Fibroblast of skin of scalp (primary cell): ENCODE results near the gene DMRT1.

ENCODE experiments used
- DNase-seq: peaks from one replicate; pipeline ENCODE4 v3.0.0-alpha.2; 2013

Gene DMRT1

DNA sequence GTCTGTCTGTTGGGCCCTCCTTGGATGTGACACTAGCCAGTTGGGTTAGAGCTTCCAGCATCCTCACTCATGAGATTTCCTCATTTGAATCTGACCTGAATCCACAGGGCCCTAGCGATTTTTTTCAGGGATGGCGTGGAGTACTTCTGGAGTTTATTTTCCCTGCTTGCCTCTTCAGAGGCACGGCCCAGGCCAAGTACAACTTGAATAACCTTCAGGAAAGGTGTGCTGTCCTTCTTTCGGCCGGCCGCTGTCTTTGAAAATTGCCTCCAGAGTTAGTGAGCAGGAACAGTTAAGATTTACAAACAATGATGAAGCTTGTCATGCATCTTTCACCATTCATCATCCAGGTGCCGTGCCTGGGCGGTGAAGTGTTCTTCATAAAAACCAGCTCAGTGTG is 85.5 kb downstream of the DMRT1 start:
- DNase-seq = no peak

DNA sequence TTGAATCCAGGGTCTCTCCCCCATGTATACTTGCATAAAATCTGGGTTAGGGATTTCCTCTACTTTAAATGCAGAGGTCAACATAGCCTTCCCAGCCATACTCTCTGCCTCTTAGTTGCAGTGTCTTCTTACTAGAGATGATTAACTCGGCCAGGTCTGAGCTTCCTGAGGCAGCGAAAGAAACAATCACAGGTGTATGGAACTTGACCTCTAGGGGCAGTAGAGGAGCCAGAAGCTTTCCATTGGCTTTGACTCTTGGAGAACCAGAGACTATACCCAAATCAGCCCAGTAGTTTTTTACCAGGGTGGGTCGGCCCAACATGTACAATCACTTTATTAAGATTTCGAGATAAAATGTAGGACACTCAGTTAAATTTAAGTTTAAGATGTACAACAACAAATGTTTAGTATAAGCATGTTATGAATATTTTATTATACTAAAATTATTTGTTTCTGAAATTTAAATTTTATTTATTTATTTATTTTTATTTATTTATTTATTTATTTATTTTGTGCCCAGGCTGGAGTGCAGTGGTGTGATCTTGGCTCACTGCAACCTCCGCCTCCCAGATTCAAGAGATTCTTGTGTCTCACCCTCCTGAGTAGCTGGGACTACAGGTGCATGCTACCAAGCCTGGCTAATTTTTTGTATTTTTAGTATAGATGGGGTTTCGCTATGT is 87.0 kb downstream of the DMRT1 start:
- DNase-seq = peak; percentile 4

- DNase-seq = no peak
Observed at GRCh38 chr9:929719-930118, 88.2 kb downstream of the DMRT1 start.

- no peak for DNase-seq
Observed at GRCh38 chr9:933356-933755, 91.9 kb downstream of the DMRT1 start.

DNA sequence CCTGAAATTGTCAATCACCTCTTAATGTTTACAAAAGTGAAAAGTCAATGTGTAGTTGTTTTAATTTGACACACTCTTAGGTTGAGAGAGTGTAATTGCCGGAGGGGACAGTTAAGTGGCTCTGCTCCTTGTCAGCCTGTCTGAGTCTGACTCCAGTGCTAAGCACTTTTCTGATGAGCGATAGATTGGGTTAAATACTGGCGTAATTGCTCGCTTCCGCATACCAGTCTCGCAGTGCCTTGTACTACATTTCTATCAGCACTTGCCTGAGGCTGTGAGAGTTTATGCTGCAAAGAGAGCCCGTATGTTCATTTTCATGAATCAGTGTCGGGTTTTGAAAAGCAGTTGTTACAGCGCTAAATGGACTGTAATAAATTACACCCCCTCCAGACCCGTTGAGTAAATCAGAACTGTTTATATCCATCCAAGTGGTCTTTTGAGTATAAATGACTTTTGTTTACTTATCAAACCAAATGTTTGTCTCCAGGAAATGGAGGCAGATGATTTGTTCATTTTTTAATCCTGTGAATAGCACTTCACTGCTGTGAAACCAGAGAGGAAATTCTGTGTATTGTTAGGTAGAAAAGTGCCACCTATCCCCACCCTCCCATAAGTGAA is 94.0 kb downstream of the DMRT1 start:
- no peak for DNase-seq

DNA sequence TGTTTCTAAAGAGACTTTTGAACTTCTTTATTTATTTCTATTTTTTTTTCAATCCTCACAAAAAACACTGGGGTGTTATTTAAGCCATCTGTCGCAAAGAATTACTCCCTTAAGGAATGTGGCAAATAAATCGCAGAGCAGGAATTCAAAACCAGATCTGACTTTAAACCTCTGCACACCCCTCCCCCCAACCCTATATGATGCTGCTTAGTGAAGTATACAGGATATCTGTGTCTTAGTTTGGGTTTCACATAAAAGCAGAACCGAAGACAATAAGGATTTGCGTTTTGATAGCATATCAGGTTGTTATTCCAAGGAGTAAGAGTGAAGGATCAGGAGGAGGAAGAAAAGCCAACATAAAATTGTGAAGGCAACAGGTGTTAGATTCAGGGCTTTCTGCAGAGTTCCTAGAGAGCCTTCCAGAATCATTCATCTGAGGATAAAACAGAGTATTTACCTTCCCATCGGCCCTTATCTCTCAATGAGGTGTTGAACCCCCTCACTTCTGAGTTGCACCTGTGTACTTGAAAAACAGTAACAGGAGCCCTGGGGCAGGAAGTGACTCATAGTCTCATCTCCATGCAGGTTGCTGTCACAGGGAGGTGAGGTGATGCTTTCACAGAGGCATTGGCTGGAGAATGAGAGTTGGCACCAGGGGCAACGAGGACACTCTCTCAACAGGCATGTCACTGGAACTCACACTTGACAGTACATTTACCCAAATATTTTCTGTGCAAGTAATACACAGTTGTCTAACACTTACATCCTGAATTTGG is 101.5 kb downstream of the DMRT1 start:
- no peak for DNase-seq

GRCh38 chr9:947985-948384 is 106.5 kb downstream of the DMRT1 start:
- DNase-seq = no peak

DNA sequence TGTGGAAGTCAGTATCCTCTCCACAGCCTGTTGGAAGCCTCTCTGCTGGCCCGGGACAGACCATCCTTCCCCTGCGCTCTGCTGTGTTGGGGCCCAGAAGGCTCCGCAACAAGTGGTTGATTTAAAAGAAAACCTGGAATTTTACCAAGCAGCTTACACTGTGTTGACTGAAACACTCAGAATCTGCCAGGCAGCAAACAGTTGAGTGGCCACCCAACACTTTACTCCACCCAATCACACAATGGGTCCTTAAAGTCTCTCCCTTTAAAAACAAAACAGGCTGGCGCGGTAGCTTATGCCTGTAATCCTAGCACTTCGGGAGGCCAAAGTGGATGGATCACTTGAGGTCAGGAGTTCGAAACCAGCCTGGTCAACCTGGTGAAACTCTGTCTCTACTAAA is 107.0 kb downstream of the DMRT1 start:
- DNase-seq = no peak

DNA sequence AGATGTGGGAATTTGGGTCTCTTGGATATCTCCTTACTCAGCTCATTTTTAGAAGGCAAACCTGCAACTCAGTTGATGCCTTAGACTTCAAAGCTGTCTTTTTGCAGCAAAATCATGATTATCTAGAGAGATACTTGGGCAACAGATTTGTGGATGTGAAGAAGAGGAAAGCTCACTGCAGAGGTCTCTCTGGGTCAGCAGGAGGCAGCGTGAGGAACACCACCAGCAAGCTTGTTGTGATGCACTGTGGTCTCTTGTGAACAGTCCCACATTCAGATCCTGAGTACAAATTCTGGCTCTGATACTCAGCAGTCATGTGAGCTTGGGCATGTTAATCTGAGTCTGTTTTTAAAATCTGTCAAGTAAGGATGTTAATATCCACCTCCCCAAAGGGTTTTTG is 108.6 kb downstream of the DMRT1 start:
- no peak for DNase-seq

DNA sequence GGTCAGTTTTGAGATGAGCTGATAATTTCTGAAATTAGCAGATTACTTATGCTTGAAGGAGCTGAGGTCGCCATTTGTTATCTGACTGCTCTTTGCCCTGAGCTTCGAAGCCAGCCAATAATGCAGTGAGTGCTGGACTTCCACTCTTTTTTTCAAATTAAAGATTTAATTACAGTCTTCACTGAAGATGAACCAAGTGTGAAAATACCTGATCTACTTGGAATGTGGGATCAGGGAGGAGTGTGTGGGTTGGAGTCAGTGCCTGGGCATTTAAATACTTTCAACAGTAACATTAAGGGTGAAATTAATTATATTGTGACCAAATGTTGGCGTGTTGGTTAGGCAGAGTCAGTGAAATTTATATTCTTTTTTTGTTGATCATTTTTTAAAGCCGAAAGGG is 111.0 kb downstream of the DMRT1 start:
- no peak for DNase-seq

- DNase-seq = no peak
Observed at GRCh38 chr9:959105-959504, 117.6 kb downstream of the DMRT1 start.

- no peak for DNase-seq
Observed at GRCh38 chr9:959914-960313, 118.4 kb downstream of the DMRT1 start.

DNA sequence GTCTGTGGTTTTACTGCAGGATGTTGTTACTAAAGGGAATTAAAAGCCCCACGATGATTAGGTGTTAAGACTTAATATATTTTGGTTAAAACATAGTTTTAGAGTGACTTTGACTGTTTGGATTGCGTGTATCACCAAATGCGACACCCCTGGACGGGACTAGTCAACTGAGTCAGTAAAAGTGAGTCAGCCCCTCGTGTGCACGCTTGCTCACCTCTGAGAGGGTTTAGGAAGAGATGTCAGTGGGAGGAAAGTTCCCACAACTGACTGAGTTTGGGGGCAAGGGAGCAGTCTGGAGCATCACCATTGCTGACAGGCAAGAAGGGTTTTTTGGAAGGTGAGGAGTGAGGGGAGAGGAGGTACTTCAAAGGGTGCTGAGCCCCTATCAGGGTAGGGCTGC is 120.5 kb downstream of the DMRT1 start:
- no peak for DNase-seq

GRCh38 chr9:965497-965896 is 124.0 kb downstream of the DMRT1 start:
- DNase-seq = no peak

- no peak for DNase-seq
Observed at GRCh38 chr9:966870-967269, 125.4 kb downstream of the DMRT1 start.

DNA sequence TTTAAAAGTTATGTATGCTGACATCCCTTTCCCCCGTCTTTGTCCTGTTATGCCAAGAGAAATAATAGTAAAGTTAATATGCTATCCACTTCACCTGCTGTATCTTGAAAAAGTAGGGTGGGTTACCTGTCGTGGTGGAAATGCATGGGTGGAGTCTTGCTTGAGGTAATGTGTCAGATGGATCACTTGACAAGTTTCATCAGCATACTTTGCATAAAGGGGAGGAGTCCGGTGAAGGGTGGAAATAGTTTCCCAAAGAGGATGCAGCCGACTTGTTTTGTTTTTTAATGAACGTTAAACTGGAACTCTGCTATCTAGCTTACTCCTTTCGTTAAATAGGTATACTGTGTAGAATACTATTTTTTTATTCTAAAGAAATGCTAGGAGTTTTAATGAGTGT is 125.9 kb downstream of the DMRT1 start:
- DNase-seq = no peak

- no peak for DNase-seq
Observed at GRCh38 chr9:967903-968641, 126.6 kb downstream of the DMRT1 start.

- no peak for DNase-seq
Observed at GRCh38 chr9:969310-970150, 128.0 kb downstream of the DMRT1 start.

DNA sequence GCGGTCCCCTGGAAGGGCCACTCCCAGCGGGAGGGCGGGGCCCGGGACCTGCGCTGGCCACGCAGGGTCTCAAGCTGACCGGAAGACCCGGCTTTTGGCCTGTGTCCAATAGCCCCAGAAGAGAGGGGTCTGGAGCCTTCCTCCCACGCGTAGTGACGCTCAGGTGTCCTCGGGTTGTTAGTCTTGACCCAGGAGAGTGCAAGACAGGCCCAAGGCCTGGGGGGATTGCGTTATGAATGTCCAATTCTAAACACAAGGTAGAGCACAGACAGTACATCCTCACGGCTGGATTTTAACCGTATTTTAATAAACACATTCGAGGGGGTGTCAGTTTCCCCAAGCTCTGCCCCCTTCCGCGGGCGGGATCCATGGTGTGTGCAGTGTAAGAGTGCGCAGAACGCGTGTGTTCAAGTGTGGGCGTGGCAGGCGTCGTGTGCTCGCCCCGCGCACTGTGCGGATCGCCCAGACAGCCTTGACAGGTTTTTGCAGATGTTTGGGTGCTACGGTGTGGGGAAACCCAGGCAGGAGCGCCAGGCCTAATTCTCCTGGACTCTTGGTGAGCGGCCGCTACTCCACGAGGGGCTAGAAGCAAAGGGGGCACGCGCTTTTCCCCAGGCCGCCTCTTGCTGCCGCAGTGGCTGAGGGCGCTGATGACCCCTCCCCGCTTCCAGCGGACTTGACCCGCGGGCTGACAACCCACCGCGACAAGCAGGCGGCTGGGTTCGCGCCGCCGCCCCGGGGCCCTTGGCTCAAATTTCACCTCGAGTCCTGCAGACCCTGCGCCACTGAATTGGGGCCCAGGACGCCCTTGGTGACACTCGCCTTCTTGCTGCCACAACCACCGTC is 128.9 kb downstream of the DMRT1 start:
- no peak for DNase-seq

GRCh38 chr9:971901-972500 is 130.5 kb downstream of the DMRT1 start:
- DNase-seq = no peak
